Measurements from ENCODE around the gene EXOC4.

DNA sequence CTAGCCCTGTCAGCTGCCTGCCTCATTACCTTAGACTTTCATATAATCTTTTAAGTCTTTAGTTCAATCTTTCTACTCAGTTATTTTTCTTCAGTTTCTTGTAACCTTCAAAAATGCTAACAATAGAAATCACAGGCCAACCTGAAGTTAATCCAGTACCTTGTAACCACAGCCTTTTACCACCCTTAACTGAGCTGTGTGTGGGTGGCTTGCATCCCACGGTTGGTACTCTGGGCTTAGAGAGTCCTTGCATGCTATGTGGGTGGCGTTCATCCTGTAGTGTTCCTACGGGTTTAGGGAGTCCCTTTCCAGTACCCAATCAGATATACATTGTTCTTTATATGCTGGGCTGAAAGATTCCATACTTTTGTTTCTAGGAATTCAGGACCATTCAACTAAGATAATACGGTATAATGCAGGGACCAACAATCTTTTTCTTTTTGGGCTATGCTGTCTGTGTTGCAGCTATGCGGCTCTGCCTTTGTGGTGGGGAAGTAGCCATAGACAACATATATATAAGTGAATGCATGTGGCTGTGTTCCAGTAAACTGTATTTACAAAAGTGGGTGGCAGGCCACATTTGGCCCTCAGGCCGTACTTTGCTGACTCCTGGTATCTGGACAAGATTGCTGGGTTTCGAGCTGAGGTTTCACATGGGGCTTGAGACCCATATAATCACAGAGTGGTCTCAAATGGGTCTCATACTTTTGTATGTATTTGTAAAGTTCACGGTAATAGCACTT is 593.5 kb downstream of the EXOC4 start:
- no peak for TF ChIP-seq ZNF274 (IDR thresholded peaks at IDR 0.05; ENCODE audit: low read depth, low read length)
- TF ChIP-seq YY1 (IDR thresholded peaks at IDR 0.05; ENCODE audit: insufficient read depth, insufficient read length) = no peak

All from NT2/D1 (cell line).